HG02678 (cell line): ENCODE data around the gene HAUS3.
"Not testable (repeated sequence)": the region's sequence is repeated elsewhere in the genome, so short reads cannot be mapped to it uniquely, and the experiment has no call there.

Experiments used
- ATAC-seq: cut with Tn5 transposase; IDR thresholded peaks from one replicate; pipeline ENCODE4 v1.9.1; 2021; ENCODE audit warnings: mild to moderate bottlenecking, moderate library complexity; ENCODE audit not compliant: unreplicated experiment

HAUS3 gene

DNA sequence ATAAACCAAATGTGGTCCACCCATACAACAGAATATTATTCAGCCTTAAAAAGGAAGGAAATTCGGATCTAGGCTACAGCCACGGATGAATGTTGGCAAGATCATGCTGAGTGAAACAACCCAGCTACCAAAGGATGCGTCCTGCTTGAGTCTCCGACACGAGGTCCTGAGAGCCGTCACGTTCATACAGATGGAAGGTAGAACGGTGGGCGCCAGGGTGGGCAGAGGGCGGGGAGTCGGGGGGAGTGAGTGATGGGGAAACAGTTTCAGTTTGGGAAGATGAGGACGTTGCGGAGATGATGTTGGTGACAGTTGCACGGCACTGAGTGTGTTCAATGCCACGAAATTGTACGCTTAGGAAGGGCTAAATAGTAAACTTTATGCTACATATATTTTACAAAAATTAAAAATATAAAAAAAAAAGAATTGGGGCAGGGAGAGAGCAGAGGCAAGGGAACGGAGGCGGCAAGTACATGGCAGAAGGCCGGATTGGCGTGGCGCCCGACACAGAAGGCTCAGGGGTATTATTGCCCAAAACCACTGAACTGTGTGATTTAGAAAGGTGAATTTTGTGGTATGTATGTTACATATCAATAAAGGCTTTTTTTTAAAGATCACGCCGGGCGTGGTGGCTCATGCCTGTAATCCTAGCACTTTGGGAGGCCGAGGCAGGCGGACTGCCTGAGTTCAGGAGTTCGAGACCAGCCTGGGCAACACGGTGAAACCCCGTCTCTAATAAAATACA lies 34.8 kb upstream of the HAUS3 start:
- ATAC-seq = no peak

GRCh38 chr4:2275546-2276251 lies 33.8 kb upstream of the HAUS3 start:
- ATAC-seq = no peak

- ATAC-seq = not testable (repeated sequence)
Observed at GRCh38 chr4:2275044-2275397, 33.1 kb upstream of the HAUS3 start.

GRCh38 chr4:2274320-2275043 lies 32.6 kb upstream of the HAUS3 start:
- ATAC-seq = no peak

DNA sequence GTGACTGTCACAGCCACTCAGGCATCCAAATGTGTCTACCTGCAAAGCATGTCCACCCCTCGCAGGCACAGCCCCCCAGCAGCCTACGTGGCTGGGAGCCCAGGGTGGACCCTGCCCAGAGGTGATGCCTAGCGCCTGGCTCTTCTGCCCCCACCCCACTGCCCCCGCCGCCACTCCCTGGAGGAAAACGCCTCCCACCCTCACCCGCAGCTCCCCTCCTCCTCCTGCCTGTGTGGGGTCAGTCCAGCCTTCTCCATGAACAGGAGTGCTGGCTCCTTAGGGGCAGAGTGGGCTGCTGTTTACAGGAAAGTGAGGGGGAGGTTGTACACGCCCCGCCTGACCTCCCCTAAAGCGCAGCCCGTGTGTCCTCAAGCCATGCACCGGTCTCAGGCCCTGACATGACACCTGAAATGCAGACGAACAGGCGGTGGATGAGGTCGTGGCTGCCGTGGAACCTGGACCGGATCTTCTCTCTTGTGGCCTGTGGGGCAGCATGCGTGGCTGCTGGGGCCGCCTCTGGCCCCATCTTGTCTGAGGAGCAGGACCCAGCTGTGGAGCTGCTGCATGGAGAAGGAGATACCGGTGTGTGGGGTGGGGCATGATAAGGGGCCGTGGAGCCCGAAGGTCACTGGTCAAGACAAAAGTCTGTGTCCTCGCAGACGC lies 31.9 kb upstream of the HAUS3 start:
- ATAC-seq = no peak

- ATAC-seq = no peak
Observed at GRCh38 chr4:2273221-2273620, 31.3 kb upstream of the HAUS3 start.

DNA sequence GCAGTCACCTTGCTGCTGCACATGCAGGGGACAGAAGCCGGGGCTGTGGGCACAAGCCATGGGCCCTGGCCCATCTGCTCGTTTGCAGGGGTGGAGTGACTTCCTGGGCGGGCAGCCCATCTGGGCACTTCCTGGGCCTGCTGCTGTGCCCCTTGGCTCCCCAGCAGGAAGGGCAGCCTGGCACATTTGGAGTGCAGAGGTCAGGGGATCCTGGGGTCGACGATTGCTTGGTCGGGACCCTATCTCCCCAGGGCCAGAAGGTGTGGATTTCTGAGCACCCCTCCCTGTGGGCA lies 30.9 kb upstream of the HAUS3 start:
- ATAC-seq = no peak

GRCh38 chr4:2272026-2272827 lies 30.3 kb upstream of the HAUS3 start:
- no peak for ATAC-seq

- ATAC-seq = no peak
Observed at GRCh38 chr4:2271279-2272025, 29.5 kb upstream of the HAUS3 start.

DNA sequence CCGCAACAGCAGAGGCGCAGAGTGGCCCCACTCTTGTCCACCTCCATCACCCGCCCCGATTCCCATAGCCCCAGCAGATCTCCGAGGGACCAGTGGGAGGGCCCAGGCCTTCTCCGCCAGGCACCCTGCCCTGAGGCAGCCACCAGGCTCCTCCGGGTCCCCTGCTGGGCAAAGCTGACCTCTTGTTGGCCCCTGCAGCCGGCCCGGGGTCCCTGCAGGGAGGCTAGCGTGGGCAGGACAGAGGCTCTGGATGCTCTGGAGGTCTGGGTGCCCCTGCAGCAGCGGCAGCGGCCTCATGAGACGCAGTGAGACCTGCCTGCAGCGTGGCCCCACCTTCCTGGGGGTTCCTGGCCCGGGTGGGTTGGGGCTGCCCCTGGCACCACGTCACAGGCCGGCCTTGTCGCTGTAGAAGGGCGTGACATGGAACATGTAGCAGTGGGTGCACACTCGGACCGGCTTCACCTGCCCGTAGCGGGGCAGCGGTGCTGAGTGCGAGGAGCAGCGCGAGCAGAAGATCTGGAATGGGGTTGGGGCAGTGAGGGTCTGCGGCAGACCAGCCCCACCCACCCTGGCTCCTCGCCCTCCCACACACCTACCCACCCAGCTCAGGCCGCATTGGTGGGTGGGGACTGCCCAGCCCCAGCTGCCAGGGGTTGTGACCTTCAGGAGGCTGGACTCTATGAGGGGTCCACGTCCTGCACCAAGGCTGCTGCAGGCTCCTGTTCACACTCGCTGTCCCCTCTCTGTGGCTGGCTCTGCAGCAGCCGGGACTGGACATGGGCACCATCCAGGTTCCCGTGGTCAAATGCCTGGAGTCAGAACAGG lies 28.6 kb upstream of the HAUS3 start:
- no peak for ATAC-seq

GRCh38 chr4:2269618-2270163 lies 27.8 kb upstream of the HAUS3 start:
- ATAC-seq = no peak

GRCh38 chr4:2269206-2269531 lies 27.2 kb upstream of the HAUS3 start:
- ATAC-seq = no peak

DNA sequence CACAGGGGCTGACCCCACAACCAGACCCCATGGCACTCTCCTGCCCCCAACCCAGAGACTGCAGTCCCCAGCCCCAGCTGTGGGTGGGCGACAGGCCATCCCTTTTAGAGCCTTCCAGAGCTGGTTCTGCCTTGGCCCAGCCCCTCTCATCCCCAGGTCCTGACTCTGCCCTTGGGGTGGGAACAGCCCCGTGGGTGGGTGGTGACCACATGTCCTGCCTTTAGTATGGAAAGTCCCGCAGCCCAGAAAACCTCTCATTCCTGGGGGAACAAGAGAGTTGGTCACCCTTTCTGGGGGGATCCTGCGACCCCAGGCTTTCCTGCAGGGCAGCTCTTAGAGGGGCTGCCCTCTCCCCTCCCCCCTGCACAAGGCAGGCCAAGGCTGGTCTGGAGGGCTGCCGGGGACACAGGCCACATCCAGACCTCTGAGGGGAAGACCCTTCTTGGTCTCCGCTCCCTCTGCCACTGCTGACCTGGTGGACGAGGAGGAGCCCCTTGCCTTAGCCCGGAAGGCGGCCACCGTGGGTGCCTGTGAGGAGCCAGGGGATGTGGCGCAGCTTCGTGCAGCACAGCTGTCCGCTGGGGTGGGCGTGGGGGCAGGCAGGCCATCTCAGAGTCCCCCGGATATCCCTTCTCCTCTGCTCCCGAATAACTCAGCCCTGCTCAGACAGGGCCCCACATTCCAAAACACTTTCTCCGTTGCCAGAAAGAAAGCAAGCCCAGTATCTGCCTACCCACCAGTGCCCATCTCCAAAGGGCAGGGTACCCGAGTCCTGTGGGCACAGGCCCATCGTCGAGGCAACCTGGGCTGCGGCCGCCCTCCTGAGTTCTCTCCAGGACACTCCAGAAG lies 26.7 kb upstream of the HAUS3 start:
- no peak for ATAC-seq

DNA sequence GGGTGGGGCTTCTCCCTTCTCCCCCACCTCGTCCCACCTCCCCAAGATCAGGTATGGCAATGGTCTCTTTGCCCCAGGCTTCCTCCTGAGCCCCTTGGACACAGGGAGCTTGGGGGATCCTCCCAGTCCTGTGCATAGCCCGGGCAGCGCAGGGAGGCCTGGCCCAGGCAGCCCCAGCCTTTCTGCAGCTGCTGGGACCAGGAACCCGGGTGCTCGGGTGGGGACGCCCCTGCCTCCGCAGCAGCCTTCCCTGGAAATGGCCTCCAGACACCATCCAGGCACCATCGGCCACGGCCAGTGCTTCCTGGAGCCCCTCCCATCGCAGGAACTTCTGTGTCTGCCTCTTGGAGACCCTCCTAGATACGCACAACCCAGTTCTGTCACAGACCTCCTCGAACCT lies 25.9 kb upstream of the HAUS3 start:
- ATAC-seq = no peak

DNA sequence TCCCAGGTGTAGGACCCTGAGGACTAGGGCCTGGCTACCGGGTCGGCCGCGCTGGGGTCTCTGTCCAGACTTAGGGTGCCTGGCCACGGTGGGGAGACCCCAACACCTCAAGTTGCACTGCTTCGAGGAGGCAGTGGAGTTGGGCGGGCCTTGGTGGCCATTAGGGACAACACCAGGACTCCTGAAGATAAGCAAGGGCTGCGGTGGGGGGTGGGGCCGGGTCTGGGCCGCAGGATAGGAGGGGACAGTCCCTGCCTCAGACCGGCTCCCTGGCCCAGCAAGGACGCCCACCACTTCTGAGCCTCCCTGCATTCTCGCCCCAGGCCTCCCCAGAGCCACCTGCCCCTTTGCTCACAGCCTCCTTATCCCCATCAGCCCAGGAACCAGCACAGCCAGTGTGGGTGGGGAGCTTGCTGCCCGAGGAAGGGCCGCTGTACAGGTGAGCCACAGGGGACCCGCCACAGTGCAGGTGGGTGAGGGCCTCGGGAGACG lies 25.4 kb upstream of the HAUS3 start:
- no peak for ATAC-seq

- no peak for ATAC-seq
Observed at GRCh38 chr4:2266821-2267220, 24.9 kb upstream of the HAUS3 start.

DNA sequence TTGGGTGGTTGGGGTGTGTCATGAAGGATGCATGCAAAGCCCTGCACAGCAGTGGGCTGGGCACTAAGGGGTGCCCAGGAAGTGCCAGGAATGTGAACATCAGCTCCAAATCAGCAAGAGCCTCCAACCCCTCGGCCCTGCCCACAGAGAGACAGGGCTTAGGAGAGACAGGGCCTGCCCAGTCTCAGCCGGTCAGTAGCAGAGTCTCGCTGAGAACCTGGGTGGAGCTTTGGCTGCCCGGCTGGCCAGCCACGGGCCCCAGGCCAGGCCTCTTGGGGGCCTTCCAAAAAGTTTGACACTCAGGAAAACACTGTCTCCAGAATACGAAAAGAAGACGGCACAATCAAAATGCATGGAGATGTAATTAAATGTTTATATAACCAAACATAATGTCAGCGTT lies 24.3 kb upstream of the HAUS3 start:
- ATAC-seq = no peak
